HG02885 (cell line): ENCODE data around the gene TTLL8.

ENCODE experiments used
- ATAC-seq: cut with Tn5 transposase; IDR thresholded peaks from one replicate; pipeline ENCODE4 v1.9.1; 2021; ENCODE audit warnings: mild to moderate bottlenecking; ENCODE audit not compliant: unreplicated experiment, poor library complexity

Gene TTLL8

GRCh38 chr22:50083462-50084079 is 25.5 kb upstream of the TTLL8 start:
- ATAC-seq = no peak

- ATAC-seq = no peak
These were observed 24.9 kb upstream of the TTLL8 start for GRCh38 chr22:50082961-50083461.

GRCh38 chr22:50082197-50082715 is 24.2 kb upstream of the TTLL8 start:
- no peak for ATAC-seq

- no peak for ATAC-seq
These were observed 23.5 kb upstream of the TTLL8 start for GRCh38 chr22:50081426-50082196.

GRCh38 chr22:50080077-50080465 is 22.0 kb upstream of the TTLL8 start:
- ATAC-seq = no peak

- ATAC-seq = no peak
These were observed 20.7 kb upstream of the TTLL8 start for GRCh38 chr22:50078761-50079160.

GRCh38 chr22:50078246-50078645 is 20.1 kb upstream of the TTLL8 start:
- ATAC-seq = no peak

GRCh38 chr22:50076646-50077535 is 18.8 kb upstream of the TTLL8 start:
- ATAC-seq = no peak

GRCh38 chr22:50074551-50075530 is 16.7 kb upstream of the TTLL8 start:
- no peak for ATAC-seq

- ATAC-seq = no peak
These were observed 16.0 kb upstream of the TTLL8 start for GRCh38 chr22:50074056-50074455.

GRCh38 chr22:50072714-50073538 is 14.8 kb upstream of the TTLL8 start:
- ATAC-seq = no peak

GRCh38 chr22:50072167-50072555 is 14.1 kb upstream of the TTLL8 start:
- no peak for ATAC-seq

- no peak for ATAC-seq
These were observed 13.5 kb upstream of the TTLL8 start for GRCh38 chr22:50071432-50072166.

- ATAC-seq = no peak
These were observed 12.3 kb upstream of the TTLL8 start for GRCh38 chr22:50070366-50070765.

GRCh38 chr22:50068096-50068495 is 10.0 kb upstream of the TTLL8 start:
- no peak for ATAC-seq

- ATAC-seq = no peak
These were observed 9.1 kb upstream of the TTLL8 start for GRCh38 chr22:50067244-50067643.

GRCh38 chr22:50064453-50064852 is 6.4 kb upstream of the TTLL8 start:
- no peak for ATAC-seq
